Measurements from ENCODE around the gene MEIS2. TPM values are rescaled to one million over a fixed set of nuclear protein-coding genes. Genes with fewer than 3 reads are reported as not detected.

The MEIS2 gene
- total RNA-seq, 2 experiments from 2014 or later = not detected

DNA sequence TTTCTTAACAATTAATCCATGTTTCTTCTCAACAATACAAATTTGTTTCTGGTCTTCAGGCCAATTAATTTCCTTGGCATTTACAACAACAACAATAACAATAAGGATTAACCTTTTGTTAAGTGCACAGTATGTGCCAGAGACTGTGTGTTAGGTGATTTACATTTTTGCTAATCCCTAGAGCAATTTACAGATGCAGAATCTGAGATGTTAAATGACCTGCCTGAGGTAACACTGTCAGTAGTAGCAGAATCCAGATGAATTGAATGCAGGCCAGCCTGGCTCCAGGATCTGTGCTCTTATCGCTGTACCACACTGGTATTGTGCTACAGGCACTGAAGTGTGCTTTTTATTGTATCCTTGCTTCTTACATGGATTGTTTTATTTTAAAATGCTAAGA, 122.2 kb downstream of the MEIS2 start:
- Mint-ChIP-seq H3K4me3 (no peak overlapping the region), H3K27ac (no peak overlapping the region), H3K36me3 (ENCODE audit: low read depth) (no peaks in the 10 kb centered on the region), H3K27me3 (no peaks in the 10 kb centered on the region), H3K9me3 (peaks cover 2% of the 10 kb centered on the region), H3K4me1 (no peaks in the 10 kb centered on the region)
- POLR2A ChIA-PET = no interaction called here
- CTCF ChIA-PET = no interaction called here
- no peak for DNase-seq

DNA sequence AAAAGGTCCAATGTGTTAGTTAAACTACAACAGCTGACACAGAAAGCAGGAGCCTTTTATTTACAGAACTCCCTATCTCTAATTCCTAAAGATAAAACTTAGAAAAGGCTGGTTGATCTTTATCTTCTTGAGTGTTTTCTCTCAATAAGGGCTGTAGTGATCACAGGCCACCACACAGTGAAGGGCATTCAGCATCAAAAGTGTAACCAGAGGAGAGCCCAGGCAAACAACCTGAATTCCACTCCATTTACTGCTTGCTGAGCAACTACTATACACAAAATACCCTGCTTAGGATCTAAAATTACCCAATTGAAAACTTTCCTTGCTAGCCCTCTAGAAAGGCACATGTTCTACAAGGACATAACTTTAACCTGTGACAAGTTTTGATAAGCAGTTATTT, 122.7 kb downstream of the MEIS2 start:
- H3K27me3 Mint-ChIP-seq = no peaks in the 10 kb centered on the region
- DNase-seq = no peak
- no peak overlapping the region for H3K4me3 Mint-ChIP-seq
- ChIA-PET POLR2A (no interaction called here), CTCF (no interaction called here)
- peaks cover 2% of the 10 kb centered on the region for H3K9me3 Mint-ChIP-seq
- H3K27ac Mint-ChIP-seq = no peak overlapping the region
- H3K4me1 Mint-ChIP-seq = no peaks in the 10 kb centered on the region
- no peaks in the 10 kb centered on the region for H3K36me3 Mint-ChIP-seq (ENCODE audit: low read depth)

DNA sequence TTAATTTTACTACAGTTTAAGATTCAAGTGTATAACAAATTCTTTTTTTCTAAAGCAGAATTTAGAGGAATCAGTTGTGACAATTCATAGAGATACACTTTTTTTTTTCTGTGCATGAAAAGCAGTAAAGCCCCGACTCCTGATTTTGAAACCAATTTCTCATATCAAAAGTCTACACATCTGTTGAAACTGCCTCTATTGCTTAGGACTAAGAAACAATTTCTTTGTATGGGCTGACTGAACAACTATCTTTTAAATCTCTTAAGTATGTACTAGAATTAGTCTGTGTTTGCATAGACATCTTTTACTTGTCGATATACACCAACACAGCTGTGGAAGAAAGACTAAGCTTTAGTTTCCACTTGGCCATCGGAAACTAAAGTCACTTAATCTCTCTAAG, 127.6 kb downstream of the MEIS2 start:
- no peak for DNase-seq
- ChIA-PET POLR2A (no interaction called here), CTCF (no interaction called here)
- H3K27ac Mint-ChIP-seq = no peak overlapping the region
- peaks cover 2% of the 10 kb centered on the region for H3K9me3 Mint-ChIP-seq
- no peaks in the 10 kb centered on the region for H3K36me3 Mint-ChIP-seq (ENCODE audit: low read depth)
- no peaks in the 10 kb centered on the region for H3K27me3 Mint-ChIP-seq
- no peaks in the 10 kb centered on the region for H3K4me1 Mint-ChIP-seq
- no peak overlapping the region for H3K4me3 Mint-ChIP-seq

DNA sequence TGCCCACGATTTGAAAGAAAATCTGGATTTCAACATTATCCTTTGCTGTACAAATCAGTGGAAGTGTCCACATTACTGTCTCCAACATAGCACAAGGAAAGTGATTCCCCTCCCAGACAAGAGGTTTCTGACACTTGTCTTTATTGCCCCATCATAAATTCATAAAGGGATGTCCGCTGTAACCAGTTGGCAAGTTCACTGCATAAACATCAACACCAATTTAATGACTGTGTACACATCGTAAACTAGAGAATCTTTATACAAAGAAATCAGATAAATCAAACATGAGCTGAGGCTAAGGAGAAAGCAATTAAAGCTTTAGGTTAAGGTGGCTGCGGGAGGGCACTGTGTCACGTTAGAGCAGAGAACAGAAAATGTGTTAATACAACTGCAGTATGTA, 129.8 kb downstream of the MEIS2 start:
- DNase-seq = no peak
- CTCF ChIA-PET = no interaction called here

DNA sequence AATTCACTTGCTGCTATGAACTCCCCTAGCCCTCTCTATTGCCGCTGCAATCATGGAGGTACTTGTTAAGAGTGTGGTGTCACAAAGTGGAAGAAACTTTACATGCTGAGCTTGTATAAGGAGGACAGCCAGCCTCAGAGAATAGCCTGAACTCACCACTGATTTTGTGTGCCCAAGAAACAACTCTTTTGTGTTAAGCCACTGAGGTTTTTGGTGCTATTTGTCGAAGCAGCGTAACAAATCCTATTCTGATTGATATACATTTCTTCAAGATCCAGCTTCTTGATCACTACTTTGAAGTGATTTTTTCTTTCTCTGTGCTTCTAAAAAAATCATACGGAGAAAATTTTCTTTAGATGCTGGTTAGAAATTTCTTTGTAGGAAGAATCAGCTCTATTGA, 132.4 kb downstream of the MEIS2 start:
- no peaks in the 10 kb centered on the region for H3K4me1 Mint-ChIP-seq
- ChIA-PET CTCF (no interaction called here), POLR2A (no interaction called here)
- H3K36me3 Mint-ChIP-seq (ENCODE audit: low read depth) = no peaks in the 10 kb centered on the region
- H3K27me3 Mint-ChIP-seq = no peaks in the 10 kb centered on the region
- H3K27ac Mint-ChIP-seq = no peak overlapping the region
- H3K4me3 Mint-ChIP-seq = no peak overlapping the region
- no peak for DNase-seq
- peaks cover 2% of the 10 kb centered on the region for H3K9me3 Mint-ChIP-seq

More for the DNA sequence above, 129.8 kb downstream of the MEIS2 start:
- Mint-ChIP-seq H3K4me3 (no peak overlapping the region), H3K9me3 (peaks cover 2% of the 10 kb centered on the region), H3K36me3 (ENCODE audit: low read depth) (no peaks in the 10 kb centered on the region), H3K27me3 (no peaks in the 10 kb centered on the region), H3K4me1 (no peaks in the 10 kb centered on the region), H3K27ac (no peak overlapping the region)
- POLR2A ChIA-PET = no interaction called here

DNA sequence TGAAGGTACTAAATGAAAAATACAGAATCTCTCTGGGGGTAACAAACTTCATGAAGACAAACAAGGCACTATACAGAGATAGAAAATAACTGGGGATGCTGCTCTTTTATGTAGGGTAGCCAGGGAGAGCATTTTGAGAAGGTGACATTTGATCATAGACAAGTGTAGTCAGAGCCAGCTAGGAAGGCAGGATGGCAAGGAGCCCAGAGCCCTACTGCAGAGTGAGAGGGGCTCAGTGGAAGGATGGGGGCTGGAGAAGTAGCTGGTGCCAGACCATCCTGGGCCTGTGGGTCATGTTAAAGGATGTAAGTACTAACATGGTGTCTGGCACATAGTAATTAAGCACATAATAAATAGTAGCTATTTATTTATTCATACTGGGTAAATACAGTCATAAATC, 133.6 kb downstream of the MEIS2 start:
- H3K27ac Mint-ChIP-seq = no peak overlapping the region
- no peaks in the 10 kb centered on the region for H3K36me3 Mint-ChIP-seq (ENCODE audit: low read depth)
- CTCF ChIA-PET = no interaction called here
- H3K4me1 Mint-ChIP-seq = no peaks in the 10 kb centered on the region
- H3K4me3 Mint-ChIP-seq = no peak overlapping the region
- POLR2A ChIA-PET = no interaction called here
- no peaks in the 10 kb centered on the region for H3K27me3 Mint-ChIP-seq
- H3K9me3 Mint-ChIP-seq = peaks cover 2% of the 10 kb centered on the region
- DNase-seq = no peak

DNA sequence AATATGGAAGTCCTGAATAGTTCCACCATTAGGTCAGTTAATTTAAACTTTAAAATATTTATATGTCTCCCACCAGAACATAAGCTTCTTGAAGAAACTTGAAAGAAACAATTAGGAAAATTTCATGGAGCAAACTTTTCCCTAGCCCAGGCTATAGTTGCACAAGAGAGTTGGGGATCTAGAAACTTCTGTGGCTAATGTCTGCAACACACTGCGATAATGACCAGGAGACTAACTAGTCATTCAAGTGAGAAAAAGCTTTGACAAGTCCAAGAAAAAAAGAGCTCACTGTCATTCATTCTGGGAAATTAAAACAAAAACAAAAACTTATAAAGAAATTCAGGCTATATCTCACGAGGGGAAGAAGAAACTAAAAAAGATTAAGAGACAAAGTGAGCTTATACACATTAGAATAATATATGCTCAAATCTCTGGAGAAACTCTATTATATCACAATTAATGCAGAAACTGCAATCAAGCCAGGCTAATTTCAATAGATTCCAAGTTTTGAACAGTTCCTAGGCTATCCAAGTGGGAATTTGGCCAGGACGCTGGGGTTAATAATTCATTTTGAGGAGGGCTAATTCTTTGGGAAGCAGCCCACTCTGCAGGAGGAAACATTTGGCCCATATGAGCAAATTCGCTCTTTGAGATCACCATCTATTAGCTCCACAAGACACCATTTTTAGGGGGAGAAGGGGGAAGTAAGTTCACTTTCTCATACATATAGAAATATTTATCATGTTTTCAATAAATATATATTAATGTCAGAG, 134.6 kb downstream of the MEIS2 start:
- ChIA-PET CTCF (no interaction called here), POLR2A (no interaction called here)
- peaks cover 2% of the 10 kb centered on the region for H3K9me3 Mint-ChIP-seq
- no peaks in the 10 kb centered on the region for H3K27me3 Mint-ChIP-seq
- no peak overlapping the region for H3K4me3 Mint-ChIP-seq
- H3K36me3 Mint-ChIP-seq (ENCODE audit: low read depth) = no peaks in the 10 kb centered on the region
- H3K4me1 Mint-ChIP-seq = no peaks in the 10 kb centered on the region
- DNase-seq = no peak
- no peak overlapping the region for H3K27ac Mint-ChIP-seq

DNA sequence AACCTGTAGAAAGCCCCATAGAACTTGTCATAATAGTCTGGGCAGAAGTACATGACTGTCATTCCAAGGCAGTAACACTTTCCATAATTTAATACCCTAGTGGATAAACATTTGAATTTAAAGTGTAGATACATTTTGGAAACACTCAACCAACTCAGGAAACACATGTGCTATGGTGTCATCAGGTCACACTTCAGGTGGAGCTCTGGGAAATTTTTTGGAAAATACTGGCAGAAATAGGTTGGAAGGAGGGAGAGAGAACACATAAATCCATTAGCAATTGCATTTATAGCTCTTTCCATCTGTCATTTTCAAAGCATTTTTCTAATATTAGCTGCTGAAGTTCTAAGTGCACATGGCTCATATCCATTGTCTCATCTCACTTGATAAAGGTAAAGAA, 135.7 kb downstream of the MEIS2 start:
- Mint-ChIP-seq H3K4me3 (no peak overlapping the region), H3K4me1 (no peaks in the 10 kb centered on the region), H3K9me3 (no peaks in the 10 kb centered on the region), H3K36me3 (ENCODE audit: low read depth) (no peaks in the 10 kb centered on the region), H3K27ac (no peak overlapping the region), H3K27me3 (no peaks in the 10 kb centered on the region)
- DNase-seq = no peak
- POLR2A ChIA-PET = no interaction called here
- CTCF ChIA-PET = no interaction called here

DNA sequence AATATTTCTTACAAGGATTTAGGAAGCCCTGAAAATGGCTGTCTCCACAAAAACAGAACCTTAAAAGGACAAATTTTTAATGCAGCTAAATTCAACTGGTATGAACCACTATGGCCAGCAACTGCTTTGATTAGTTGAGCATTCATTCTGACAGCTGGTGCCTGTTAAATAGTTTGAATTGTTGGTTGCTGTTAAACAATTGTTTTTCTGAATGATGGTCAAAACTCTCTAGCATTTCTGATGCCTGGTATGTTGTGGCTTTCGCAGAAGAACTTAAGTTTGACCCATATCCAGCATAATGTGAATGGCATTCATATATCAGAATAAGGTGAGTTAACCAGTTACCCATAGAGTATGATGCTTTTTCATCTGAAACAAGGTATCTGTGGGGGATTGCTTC, 138.4 kb downstream of the MEIS2 start:
- Mint-ChIP-seq H3K36me3 (ENCODE audit: low read depth) (no peaks in the 10 kb centered on the region), H3K9me3 (no peaks in the 10 kb centered on the region), H3K4me1 (no peaks in the 10 kb centered on the region), H3K4me3 (no peak overlapping the region), H3K27ac (no peak overlapping the region), H3K27me3 (no peaks in the 10 kb centered on the region)
- no peak for DNase-seq
- ChIA-PET CTCF (no interaction called here), POLR2A (no interaction called here)

DNA sequence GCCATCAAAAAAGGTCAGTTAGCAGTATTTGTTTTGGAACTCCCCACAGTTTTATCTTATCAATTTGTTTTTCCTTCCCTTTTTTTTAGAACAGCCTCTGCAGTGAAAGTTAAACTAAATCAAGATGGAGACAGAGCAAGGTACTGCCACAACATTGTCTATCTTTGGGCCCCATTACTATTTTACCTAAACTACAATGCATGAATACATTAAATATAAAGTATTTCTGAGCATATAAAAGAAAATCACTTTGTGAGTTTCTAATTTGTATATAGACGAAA, 139.5 kb downstream of the MEIS2 start:
- Mint-ChIP-seq H3K4me1 (no peaks in the 10 kb centered on the region), H3K27ac (no peak overlapping the region), H3K27me3 (no peaks in the 10 kb centered on the region), H3K4me3 (no peak overlapping the region), H3K36me3 (ENCODE audit: low read depth) (no peaks in the 10 kb centered on the region), H3K9me3 (no peaks in the 10 kb centered on the region)
- POLR2A ChIA-PET = no interaction called here
- DNase-seq = no peak
- CTCF ChIA-PET = no interaction called here

DNA sequence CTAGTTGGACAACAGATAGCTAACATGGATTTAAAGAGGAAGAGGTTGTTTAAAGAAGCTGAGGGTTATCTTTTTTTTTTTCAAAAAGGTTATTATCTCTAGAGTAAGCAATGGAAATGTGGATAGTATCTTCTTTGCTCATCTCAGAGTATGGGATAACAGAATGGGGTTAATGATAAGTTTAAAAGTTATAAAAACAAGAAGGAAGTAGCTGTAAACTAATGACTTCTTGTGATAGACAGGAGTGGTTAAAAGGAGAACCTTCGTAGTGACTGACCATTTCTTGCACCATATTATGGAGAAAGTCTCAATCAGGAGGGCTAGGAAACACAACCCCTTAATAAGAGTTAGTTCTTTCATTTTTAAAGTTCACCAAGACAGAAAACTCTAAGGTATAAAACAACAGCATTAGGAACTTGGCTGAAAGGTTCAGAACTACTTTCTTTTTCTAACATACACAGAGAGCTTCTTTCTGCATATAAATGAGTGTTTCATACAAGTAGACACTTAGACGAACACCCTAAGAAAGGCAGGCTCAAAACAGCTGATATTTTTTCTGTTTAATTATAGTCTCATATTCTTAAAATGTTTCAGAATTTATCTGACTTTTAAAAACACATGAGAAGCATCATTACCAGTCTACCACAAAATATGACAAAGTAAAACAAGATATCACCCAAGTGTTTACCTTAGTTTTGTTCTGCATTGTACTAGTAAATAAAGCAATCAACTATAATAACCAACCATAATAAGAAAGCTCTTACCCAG, 140.0 kb downstream of the MEIS2 start:
- Mint-ChIP-seq H3K27me3 (no peaks in the 10 kb centered on the region), H3K4me1 (no peaks in the 10 kb centered on the region), H3K36me3 (ENCODE audit: low read depth) (no peaks in the 10 kb centered on the region), H3K9me3 (no peaks in the 10 kb centered on the region), H3K4me3 (no peak overlapping the region), H3K27ac (no peak overlapping the region)
- DNase-seq = no peak
- CTCF ChIA-PET = no interaction called here
- POLR2A ChIA-PET = no interaction called here

DNA sequence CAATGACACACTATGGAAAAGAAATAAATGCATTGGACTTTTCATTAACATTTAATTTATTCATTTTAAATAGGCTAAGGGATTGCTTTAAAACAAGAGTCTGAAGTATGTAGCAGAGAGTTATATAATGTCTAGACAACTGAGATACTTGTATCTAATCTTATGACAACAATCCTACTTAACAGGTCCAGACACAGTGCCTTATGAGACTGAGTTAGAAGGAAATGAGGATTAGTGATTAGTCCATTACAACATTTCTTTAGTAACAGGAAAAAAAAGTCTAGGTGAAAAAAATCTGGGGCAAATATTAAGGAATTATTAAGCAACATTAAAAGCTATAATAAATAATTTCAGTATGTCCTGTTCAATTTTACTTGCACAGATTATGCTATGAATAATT, 140.6 kb downstream of the MEIS2 start:
- no peak overlapping the region for H3K27ac Mint-ChIP-seq
- H3K4me1 Mint-ChIP-seq = no peaks in the 10 kb centered on the region
- H3K27me3 Mint-ChIP-seq = no peaks in the 10 kb centered on the region
- CTCF ChIA-PET = no interaction called here
- no peak for DNase-seq
- H3K36me3 Mint-ChIP-seq (ENCODE audit: low read depth) = no peaks in the 10 kb centered on the region
- H3K9me3 Mint-ChIP-seq = no peaks in the 10 kb centered on the region
- POLR2A ChIA-PET = no interaction called here
- no peak overlapping the region for H3K4me3 Mint-ChIP-seq

DNA sequence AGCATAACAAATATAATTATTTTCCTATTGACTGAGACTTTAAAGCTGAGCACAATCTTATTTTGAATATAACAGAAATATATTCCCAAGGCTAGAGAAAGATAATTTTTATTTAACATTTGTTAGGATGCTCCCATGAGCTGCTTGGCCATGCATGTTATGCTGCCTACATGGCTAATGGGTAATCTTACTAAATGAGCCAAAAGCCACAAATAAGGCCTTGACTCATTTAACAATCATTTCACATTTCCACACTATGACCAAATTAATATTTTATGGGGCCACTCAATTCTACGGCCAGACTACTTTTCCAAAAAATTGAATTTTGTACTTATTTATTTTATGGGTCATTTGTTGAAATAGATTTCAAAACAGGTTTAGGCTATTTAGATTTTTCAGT, 141.7 kb downstream of the MEIS2 start:
- H3K36me3 Mint-ChIP-seq (ENCODE audit: low read depth) = no peaks in the 10 kb centered on the region
- H3K27ac Mint-ChIP-seq = no peak overlapping the region
- H3K4me1 Mint-ChIP-seq = no peaks in the 10 kb centered on the region
- DNase-seq = no peak
- no peaks in the 10 kb centered on the region for H3K27me3 Mint-ChIP-seq
- no peak overlapping the region for H3K4me3 Mint-ChIP-seq
- ChIA-PET POLR2A (no interaction called here), CTCF (no interaction called here)
- H3K9me3 Mint-ChIP-seq = no peaks in the 10 kb centered on the region

DNA sequence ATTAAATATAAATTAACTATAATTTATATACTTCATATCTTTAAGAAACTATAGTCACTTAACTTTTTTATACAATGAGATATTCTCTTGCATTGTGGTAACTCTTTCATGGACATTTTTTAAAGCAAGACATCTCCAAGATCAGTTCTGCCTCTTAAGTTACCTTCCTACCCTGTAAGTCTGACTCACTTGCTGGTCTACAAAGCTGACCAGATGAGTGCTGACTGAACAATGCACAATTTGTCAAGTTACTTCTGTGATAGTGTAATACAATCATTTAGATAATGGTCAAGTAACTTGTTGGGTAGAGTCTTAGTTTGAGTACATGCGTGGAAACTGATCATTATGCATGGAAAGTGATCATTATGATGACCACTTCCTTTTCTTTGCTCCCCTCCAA, 145.9 kb downstream of the MEIS2 start:
- no peaks in the 10 kb centered on the region for H3K27me3 Mint-ChIP-seq
- H3K4me1 Mint-ChIP-seq = no peaks in the 10 kb centered on the region
- no peaks in the 10 kb centered on the region for H3K9me3 Mint-ChIP-seq
- CTCF ChIA-PET = no interaction called here
- no peak overlapping the region for H3K27ac Mint-ChIP-seq
- POLR2A ChIA-PET = no interaction called here
- H3K4me3 Mint-ChIP-seq = no peak overlapping the region
- H3K36me3 Mint-ChIP-seq (ENCODE audit: low read depth) = no peaks in the 10 kb centered on the region
- no peak for DNase-seq
